ENCODE data around the gene ADAM22. TPM values are rescaled to one million over a fixed set of nuclear protein-coding genes. Genes with fewer than 3 reads are reported as not detected.

ADAM22 gene
- total RNA-seq, 1 experiment from 2014 or later, result 3.0 TPM

DNA sequence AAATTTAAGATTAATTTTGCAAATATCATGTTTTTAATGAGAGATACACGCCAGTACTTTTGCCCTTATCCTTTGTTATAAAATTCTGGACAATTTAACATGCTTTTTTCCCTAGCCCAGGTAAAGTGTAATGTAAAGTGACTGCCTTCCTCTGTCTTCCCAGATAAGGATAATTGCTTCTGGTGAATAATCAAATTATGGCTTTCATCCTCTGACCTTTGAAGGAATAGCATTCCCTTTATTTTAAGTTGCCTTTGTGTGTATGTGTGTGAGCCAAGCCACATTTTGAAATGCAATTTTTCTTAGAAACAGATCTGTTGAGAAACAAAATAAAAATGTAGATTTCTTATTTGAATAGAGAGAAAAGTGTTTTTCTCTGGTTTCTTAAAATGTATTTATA lies 107.5 kb downstream of the ADAM22 start:
- no peak for DNase-seq (ENCODE audit: low read depth)

DNA sequence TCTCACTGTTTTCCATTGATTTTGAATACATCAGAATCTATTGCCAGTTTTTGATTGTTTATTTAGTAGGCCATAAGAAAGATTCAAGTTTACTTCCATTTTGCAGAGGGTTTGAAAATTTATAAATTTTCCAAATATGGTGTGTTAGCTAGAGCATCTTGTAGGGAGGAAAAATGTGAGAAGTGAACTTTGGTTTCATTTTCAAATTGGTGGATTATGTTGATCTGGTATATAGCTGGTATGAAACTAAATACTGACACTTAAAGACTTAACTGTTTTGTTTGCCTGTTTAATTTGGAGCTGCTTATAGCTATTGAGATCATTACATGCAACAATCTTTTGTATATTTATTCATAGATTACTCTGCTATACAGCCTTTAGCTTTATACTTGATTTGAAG lies 108.1 kb downstream of the ADAM22 start:
- no peak for DNase-seq (ENCODE audit: low read depth)

DNA sequence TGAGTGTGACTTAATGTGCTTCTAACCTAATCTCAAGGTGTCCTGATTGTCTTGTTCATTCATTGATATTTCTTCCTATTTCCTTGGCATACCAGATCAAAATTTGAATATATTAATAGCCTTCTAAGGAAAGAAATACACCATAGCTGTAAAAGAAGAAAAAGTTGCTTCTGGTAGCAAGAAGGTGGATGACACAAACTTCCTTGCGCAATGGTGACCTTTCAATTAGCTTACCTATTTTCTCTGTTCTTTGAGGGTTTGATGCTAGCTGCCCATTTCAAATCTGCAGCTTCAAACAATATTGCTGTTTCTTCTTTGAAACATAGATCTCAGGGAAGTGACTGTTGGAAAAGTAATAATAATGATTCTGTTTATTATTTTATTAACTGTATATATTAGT lies 108.8 kb downstream of the ADAM22 start:
- DNase-seq (ENCODE audit: low read depth), result no peak

DNA sequence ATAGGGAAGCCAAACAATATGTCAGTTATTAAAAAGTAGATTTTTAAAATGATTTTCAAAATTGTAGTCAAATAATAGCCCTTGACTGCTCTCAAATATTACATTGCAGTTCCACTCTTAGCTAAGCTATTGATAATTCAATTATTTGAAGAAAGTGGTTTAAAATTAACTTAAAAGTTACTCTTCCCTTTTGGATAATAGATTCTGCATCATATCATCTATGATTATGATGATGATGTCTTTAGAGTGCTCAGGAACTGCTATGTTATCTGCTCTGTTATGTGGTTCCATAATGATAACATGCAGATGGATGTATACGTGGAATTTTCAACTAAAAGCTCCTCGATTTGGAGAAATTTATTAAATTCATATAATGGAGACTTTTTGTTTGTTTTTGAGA lies 110.0 kb downstream of the ADAM22 start:
- DNase-seq (ENCODE audit: low read depth), result no peak

DNA sequence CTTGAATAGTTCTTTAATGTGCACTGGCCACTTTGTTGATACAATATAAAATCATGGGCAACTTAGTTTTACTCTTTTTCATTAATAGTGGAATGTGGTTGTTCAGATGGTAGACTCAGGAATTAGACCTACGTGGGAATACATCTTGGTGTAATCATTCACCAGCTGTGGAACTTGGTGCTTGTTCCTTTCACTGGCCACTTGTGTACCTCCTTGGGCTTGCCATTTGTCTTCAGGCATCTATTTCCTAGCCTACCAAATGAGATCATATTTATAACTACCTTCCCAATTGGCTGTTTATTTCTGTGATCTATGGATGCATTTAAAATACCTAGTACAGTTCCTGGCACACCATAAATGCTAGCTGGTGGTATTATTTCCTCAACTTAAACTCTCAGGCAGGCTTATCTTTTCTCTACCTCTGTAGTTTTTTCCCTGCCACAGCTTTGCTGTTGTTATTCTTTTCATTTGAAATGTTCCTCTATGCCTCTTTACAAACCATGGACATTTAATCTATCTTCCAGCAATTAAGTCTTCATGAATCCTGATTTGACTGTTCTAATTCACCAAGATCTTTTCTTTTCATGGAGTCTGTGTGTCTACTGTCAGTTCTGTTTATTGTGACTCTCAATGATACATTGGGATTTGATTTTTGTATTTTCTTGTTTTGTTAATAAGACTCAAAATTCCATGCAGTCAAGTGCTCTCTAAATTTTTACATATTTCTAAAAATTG lies 113.0 kb downstream of the ADAM22 start:
- no peak for DNase-seq (ENCODE audit: low read depth)

DNA sequence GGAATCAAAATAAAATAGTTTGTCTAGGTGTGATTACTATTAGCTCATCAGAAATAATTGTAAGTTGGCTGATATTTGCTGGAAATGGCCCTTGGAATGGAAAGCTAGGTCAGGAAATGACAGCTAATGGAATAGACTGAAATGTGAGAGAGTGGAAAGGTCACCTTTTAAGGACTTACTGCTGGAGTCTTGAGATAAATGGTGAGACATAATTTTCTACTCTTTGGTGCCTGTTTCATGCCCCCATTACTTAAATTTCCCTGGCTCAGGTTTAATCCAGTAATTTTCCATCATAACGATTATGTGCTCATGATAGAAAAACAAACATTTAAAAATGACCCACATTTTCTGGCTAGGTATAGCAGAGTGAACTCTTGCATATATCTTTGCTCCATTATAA lies 123.6 kb downstream of the ADAM22 start:
- DNase-seq (ENCODE audit: low read depth), result no peak

DNA sequence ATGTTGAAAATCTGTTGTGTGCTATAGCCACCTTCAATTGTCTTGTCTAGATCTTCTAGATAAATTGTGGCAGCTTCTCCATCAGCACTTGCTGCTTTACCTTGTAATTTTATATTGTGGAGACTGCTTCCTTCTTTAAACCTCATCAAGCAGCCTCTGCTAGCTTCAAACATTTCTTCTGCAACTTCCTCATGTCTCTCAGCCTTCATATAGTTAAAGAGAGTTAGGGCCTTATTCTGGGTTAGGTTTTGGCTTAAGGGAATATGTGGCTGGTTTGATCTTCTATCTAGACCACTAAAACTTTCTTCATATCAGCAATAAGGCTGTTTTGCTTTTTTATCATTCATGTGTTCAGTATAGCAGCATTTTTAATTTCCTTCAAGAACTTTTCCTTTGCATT lies 128.2 kb downstream of the ADAM22 start:
- no peak for DNase-seq (ENCODE audit: low read depth)

DNA sequence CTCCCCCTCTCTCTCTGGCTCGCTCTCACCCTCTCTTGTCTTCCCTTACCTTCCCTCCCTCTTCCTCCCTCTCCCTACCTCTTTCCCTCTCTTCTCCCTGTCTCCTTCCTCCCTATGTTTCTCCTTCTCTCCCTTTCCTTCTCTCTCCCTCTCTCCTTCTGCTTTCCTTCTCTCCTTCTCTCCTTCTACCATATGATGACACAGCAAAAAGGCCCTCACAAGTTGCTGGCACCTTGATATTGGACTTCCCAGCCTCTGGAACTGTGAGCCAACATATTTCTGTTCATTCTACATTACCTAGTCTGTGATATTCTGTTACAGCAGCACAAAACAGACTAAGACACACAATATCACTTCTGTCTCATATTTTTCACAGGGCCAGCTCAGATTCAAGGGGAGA lies 135.0 kb downstream of the ADAM22 start:
- no peak for DNase-seq (ENCODE audit: low read depth)

DNA sequence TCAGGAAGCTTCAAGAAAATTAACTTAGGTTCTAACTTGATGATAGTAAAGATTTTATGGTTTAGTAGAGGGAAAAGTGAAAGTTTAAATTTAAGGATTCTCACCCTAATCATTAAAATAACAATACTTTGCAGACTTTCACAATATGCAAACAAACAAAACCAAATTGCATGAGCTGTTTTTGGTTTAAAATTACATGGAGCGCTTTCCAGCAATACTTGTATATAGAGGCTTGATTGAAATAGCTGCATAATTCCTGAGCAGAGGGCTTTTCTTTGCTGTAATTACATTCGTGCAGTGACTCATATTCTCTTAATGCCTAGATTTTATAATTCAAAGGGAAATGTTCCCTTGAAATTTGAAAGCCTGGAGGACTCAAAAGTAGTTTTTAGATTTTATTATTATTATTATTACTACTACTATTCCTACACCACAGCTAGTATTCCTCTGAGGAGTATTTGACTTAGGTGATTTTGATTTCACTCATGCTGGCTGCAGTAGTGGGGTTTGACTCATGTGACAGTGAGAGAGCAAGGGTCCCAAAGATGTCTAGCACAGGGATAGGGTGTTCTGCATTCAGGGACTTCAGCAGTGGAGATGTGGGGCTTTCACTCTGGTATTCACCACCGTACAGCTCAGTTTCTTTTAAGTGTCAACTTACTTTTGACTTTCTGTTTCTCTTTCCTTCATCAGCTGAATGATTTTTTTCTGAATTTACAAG lies 138.1 kb downstream of the ADAM22 start:
- no peak for DNase-seq (ENCODE audit: low read depth)

DNA sequence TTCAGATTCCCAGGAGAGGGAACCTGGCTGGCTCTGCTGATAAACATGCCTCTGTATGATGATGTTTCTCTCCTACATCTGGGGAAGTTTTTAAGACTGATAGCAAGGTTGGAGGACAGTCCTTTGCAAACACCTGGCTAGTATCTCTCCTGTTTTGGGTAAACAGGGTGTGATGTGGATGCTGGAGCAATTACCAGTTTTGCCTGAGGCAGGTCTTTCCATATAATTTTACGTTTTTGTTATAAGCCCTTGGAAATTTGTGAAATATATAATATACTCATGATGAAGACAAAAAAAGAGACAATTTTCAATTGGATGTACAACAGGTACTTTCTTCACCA lies 138.6 kb downstream of the ADAM22 start:
- DNase-seq (ENCODE audit: low read depth), result no peak

DNA sequence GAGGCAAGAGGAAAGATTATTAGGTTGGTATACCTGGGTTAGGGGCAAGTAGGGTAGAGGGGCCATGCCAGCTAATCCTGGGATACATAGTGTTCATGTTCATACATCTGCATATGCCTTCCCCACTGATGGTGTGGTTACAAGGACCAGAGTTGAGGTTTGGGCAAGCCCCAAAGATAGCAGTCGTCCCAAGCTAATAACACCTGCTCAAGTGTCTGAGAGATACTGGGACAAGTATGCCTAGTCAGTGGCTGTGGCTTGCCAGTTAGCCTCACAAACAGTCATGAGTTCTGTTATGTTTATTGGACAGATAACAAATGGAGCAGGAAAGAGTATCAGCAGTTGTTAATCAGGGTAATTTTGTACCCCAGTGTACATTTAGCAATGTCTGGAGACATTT lies 139.6 kb downstream of the ADAM22 start:
- no peak for DNase-seq (ENCODE audit: low read depth)

DNA sequence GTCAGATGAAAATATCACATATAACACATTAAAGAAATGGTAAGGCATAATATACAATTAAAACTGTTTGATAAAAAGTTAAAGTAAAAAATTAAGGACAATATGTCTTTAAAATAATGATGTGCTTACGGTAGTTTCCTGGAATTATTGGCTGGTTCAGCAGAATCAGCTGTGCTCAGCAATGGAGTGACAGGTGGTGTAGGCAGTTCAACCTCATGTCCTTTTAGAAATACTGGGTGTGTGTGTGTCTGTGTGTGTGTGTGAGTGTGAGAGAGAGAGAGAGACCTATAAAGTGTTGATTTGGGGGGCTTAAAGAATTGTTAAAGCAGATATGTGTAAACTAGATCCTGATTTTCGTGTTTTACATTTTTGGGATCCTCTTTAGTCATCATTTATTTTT lies 141.2 kb downstream of the ADAM22 start:
- no peak for DNase-seq (ENCODE audit: low read depth)

DNA sequence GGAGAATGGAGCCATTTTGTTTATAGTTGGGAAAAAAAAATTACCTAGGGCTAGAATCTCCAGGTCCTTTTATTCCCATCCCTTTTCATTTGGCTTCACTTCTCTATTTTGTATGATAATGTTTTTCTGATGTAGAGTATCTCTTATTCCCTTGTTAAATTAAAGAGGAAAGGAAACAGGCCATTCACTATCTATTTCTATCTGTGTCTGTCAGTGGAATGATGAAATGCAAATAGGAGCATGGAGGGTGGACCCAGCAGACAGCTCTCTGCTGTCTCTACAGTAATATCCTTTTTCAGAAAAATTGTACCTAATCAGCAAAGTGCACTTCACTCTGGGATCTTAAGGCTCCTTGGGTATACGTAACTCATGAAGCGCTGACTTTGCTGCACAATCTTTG lies 149.8 kb downstream of the ADAM22 start:
- DNase-seq (ENCODE audit: low read depth), result no peak

DNA sequence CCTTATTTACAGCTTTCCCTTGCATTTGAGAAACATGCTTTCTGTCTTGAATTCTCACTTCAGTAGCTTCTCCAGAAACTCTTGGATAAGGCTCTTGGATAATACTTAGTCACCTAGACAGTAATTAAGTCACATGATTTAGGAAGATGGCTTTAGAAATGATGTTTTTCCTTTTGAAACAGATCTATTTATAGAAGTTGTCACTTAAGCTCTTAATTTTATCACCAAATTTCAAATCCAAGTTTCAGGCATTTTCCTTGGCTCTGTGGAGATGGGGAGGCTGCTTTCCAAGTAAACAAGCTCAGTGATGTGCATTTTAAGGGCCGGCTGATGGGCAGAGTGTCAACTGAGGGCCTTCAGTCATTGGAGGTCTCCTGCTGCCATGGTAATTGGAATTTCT lies 155.5 kb downstream of the ADAM22 start:
- no peak for DNase-seq (ENCODE audit: low read depth)

DNA sequence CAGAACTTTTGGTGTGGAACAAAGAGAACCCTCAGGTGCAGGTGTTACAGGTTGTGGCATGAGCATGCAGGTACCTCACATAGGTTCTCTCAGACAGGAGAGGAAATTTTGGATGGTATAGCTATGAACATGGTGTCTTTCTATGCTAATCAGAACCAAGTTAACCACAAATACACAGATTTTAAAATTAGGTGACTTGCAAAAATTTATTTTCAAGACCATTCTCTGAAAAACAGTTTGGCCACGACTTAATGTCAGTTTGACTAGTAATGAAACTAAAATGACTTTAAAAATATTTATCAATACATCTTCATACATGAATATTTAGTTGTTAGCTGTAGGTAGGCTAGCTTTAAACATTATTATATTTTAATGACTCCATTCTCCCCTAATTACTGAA lies 156.2 kb downstream of the ADAM22 start:
- no peak for DNase-seq (ENCODE audit: low read depth)

DNA sequence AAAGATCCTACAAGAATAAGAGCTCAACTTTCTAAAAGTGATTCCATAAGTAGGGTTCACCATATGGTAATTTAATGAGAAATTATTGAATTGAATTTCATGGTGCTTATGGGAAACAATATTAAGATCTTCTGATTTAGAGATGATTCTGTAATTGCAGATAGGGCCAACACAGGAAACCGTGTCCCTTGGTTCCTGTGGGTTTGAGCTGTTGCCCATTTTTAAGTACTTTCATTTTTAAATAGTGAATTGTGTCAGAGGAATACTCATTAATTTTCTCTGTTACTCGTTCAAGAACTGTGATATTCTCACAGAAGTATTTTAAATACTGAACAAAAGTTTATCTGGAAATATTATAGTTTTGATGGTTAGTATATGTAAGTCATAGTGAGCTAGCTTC lies 156.6 kb downstream of the ADAM22 start:
- DNase-seq (ENCODE audit: low read depth), result peak; percentile 11

DNA sequence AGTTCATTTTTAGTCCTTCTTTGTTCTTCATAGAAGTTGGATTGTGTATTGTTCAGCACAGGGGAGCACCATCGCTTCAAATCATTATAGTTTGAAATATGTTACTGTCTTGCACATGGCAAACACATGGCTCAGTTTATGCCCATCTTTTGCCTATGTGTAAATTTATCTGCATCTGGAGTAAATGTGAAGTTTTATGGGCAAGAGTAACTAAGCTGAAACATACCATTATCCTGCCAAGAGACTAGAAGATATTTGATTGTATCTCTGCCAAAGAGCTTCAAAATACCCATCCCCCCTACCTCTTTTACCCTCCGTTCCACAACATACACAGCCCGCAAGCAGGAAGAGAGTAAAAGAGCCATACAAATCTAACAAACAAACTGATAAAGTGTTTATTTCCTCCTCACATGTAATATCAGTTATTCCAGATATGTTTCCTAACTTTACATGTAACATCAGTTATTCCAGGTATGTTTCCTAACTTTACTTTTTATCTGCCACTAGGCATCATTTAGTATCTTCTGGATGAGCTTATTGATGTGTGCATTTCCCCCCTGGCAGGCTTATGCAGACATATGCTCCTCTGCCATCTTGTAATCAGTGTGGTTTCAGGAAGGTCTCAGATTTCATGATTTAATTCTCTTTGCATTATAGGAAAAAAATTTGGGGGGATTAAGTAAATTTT lies 158.1 kb downstream of the ADAM22 start:
- no peak for DNase-seq (ENCODE audit: low read depth)

DNA sequence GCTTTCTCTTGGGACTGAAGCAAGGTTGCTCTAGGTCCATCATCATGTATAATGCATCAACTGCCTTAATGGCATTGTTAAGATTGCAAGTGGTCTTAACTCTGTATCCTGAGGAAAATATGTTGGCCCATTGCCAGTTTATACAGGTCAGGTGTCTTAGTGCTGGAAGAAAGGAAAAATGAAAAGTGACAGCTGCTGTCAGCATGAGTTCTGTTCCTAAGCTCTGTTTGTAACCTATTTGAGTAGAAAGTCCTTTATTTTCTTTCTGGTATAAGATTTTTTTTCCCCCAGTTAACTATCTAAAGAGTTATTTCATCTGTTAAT lies 158.6 kb downstream of the ADAM22 start:
- no peak for DNase-seq (ENCODE audit: low read depth)

DNA sequence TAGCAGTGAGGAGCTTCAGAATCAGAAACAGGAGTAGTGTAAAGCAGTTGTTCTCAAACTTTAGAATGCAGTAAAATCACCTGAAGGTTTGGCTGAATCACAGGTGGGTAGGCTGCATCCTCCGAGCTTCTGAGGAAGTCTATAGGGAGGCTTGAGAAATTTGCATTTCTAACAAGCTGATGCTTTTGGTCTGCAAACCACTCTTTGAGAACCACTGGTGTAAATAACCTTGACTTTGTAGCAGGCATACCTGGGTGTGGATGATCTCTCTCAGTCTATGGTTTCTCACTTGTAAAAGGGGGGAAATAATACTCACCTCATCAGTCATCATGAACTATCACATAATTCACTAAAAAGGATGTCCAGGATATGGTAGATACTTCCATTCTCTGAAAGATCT lies 167.7 kb downstream of the ADAM22 start:
- no peak for DNase-seq (ENCODE audit: low read depth)

DNA sequence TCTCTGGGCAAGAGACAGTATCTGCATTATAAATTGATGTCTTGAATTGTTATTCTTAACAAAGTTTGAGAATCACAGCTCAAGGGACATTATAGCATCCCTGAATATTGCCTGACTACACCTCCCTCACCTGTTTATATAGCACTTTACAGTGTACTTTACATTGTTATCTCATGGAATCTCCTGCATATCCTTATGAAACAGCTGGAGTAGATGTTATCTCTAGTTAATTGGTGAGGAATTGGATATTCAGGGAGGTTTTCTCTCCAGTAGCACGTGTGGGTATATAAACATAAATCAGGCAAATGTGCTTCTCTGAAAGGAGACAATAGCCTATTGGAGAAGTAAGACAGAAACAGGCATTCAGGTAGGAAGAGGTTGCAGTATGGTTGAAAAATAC lies 168.6 kb downstream of the ADAM22 start:
- DNase-seq (ENCODE audit: low read depth), result no peak

DNA sequence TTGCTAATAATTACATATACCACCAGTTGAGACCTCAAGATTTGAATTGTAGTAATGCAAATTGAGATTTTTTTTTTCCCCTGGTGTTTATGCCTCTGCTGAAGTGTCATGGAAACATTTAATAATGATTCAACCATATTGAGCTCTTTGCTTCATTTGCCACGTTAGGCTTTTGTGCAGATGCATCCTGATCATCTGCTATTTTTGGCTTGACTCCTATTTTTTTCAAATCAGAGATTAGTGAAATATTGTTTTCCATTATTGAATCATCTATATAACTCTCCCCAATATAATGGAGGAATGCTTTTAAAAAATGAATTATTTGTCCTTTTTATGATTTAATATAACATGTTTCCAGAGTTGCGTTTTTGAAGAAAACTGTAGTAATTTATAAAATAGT lies 170.7 kb downstream of the ADAM22 start:
- DNase-seq (ENCODE audit: low read depth), result no peak

DNA sequence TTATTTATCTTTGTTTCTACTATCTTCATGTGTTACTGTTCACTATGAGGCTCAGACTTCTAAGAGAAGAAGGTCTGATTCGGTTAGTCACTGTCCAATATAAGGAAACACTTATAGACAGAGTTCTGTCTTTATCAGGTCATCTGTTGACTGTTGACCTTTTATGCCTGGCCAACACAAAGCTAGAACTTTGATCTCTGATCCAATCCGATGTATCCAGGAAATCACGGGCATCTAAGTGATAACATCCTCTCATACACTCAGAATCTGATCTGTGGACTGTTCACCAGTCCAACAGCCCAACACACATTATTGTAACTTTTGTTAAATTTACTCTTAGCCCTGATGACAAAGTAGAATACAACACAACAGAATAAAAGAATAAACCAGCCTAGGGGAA lies 171.2 kb downstream of the ADAM22 start:
- DNase-seq (ENCODE audit: low read depth), result no peak

DNA sequence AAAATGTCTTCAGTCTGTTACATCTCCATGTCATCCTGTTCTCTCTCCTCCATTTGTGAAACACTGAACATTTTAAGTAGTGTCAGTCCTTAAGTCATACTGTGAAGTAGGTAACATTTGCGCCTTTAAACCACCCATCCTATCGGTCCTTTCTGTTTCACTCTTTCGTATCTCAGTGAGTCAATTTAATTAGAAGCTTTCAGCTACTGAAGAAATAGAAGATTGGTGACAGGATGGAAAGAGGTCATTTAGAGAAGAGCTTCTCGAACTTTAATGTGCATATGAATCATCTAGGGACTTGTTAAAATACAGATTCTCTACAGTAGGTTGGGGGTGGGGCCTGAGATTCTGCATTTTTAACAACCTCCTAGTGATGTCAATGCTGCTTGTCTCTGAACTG lies 172.4 kb downstream of the ADAM22 start:
- DNase-seq (ENCODE audit: low read depth), result no peak

All from Daoy (cell line).